Mammary epithelial cell (primary cell): ENCODE results near the gene CAP2.

Experiments
- EZH2 ChIP-seq: IDR thresholded peaks from 2 replicates; pipeline ENCODE4 v1.6.1; 2012; ENCODE audit warnings: low read length, inconsistent platforms, borderline replicate concordance
- TF ChIP-seq, protein P1 (sequence below), 2 donors: IDR thresholded peaks in 1 of 2; conservative IDR thresholded peaks in 1 of 2; 2 replicates each; pipeline ENCODE4 v1.5.1; 2011 to 2012; ENCODE audit warnings: inconsistent platforms in 2 of 2, low read length in 2 of 2, mild to moderate bottlenecking in 2 of 2, control low read depth in 1 of 2, low read depth in 1 of 2; ENCODE audit not compliant: insufficient read depth in 1 of 2; ENCODE audit errors: extremely low read depth in 1 of 2

DNA sequence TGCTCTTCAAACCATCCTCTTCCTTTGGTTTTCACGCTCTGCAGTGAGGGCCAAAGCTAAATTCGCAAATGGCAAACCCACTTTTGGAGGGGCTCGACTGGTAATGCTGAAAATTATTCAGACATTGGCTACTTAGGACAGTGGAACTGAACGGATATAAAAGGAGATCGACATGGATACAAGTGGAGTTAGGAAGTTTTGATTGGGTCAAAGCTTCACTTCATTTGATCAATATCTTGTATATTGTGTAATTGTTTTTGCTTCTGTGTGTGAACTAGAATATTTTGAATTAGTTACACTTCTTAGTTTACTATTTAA is 207.9 kb downstream of the CAP2 start:
- TF ChIP-seq, protein P1, sequence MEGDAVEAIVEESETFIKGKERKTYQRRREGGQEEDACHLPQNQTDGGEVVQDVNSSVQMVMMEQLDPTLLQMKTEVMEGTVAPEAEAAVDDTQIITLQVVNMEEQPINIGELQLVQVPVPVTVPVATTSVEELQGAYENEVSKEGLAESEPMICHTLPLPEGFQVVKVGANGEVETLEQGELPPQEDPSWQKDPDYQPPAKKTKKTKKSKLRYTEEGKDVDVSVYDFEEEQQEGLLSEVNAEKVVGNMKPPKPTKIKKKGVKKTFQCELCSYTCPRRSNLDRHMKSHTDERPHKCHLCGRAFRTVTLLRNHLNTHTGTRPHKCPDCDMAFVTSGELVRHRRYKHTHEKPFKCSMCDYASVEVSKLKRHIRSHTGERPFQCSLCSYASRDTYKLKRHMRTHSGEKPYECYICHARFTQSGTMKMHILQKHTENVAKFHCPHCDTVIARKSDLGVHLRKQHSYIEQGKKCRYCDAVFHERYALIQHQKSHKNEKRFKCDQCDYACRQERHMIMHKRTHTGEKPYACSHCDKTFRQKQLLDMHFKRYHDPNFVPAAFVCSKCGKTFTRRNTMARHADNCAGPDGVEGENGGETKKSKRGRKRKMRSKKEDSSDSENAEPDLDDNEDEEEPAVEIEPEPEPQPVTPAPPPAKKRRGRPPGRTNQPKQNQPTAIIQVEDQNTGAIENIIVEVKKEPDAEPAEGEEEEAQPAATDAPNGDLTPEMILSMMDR (conservative IDR thresholded peaks at IDR 0.05 in 1 of 2, IDR thresholded peaks at IDR 0.05 in 1 of 2; ENCODE audit: extremely low read depth in 1 of 2, insufficient read depth in 1 of 2, low read depth in 1 of 2, low read length in 2 of 2): no peak
- no peak for TF ChIP-seq EZH2
